GM12872 (cell line): ENCODE measurements around the gene UGT1A9.

ENCODE experiments used
- CTCF ChIP-seq: IDR thresholded peaks from 3 replicates; pipeline ENCODE4 v1.5.1; 2011; ENCODE audit warnings: low read depth, mild to moderate bottlenecking, low read length, moderate library complexity; ENCODE audit not compliant: insufficient read depth

UGT1A9 gene

DNA sequence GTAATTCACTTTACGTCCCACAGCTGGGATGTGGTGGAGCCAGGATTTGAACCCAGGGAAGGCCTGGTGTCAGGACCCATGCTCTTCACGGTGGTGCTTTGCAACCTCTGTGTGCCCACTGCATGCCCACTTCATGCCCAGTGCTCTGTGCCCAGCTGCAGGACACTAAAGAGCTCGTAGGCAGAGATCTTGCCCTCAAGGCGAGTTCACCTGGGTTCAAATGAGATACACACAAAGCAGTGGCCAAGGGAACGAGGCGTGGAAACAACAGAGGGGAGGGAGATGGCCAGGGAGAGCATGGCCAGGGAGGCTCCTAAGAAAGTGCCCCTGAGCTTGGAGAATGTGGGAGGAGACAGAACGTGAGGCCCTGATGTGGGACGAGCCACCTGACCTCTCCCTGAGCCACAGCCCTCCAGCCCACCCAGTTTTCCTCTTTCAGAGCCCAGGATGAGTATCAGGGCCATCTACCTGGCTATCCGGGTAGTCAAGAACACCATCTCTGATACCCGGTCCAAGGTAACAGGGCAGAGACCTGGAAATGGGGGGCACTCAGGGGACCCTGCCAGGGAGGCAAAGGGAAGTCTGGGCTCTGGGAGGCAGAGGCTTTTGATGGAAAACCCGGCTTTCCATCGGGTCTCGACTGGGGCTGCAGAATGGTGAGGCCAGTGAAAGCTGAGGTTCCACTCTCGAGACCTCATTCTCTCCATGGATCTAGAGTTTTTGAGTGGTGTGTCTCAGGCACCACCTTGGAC is 126.8 kb downstream of the UGT1A9 start:
- no peak for TF ChIP-seq CTCF

DNA sequence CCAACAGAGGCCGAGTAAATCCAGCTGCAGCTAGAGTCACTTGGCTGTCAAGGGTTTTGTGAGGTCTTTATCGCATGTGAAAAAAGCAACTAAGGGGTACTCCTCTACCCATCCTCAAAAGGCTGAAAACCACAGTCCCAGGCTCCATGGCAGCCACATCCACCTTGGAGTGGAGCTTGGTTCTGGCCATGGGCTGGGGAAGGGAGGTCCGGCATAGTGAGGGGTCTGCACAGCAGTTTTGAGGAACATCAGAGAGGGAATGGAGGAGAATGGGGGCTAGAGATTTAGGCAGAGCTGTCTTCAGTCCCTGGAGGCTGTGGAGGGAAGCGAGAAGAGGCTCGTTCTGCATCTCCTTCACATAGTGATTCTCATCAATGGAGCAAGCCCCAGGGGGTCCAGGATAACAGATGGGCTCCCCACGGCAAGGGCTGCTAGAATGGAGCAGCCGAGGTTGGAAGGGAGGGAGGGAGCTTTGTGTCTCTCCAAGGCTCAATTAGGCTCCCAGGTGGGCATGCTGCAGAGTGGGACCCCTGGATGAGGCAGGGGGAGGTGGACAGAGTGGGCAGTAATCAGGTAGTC is 127.5 kb downstream of the UGT1A9 start:
- TF ChIP-seq CTCF = no peak

- no peak for TF ChIP-seq CTCF
Measured at GRCh38 chr2:233799716-233800115, 128.0 kb downstream of the UGT1A9 start.

DNA sequence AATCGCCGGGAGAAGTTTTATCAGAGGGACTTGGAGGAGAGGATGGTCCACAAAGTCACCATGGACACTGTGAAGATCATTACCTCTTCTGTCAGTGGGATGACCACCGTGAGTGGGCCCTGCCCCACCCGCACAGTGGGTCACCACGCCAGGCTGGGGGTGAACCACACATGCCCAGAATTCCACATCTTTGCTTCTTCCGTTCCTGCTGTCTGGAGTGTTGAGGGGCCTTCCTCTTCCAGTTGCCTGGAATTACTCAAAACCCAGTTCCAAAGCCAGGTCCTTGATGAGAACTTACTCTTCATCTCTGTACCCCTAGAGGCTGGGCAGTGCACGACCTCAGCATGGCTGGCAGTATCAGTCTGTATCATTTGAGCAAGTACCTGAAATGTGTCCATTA is 128.5 kb downstream of the UGT1A9 start:
- no peak for TF ChIP-seq CTCF

DNA sequence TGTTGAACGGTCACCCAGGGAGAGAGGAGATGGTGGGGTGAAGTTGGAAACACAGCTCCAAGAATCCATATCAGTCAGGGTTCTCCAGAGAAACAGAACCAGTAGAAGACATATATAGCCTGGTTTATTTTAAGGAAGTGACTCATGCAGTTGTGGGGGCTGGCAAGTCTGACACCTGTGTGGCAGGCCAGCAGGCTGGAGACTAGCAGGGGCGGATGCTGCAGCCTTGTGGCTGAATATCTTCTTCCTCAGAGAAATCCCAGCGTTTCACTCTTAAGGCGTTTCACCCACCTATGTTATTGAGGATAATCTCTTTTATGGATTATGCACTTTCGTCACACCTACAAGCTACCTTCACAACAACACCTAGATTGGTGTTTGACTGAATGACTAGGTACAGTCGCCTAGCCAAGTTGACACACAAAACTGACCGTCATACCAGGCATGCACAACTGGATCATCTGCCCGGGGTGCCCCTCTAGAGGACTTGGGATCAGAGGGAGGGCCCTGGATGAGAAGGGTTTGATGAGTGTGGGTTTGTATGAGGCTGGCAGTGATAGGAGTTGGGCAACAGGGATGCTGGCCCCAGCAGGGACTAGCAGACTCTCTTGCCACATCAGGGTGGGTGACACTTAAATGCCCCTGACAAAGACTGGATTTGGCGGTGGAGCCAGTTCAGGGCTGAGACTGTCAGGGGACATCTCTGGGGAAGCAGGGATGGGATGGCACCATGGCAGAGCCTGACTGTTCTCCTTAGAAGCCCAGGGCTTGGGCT is 129.8 kb downstream of the UGT1A9 start:
- no peak for TF ChIP-seq CTCF

DNA sequence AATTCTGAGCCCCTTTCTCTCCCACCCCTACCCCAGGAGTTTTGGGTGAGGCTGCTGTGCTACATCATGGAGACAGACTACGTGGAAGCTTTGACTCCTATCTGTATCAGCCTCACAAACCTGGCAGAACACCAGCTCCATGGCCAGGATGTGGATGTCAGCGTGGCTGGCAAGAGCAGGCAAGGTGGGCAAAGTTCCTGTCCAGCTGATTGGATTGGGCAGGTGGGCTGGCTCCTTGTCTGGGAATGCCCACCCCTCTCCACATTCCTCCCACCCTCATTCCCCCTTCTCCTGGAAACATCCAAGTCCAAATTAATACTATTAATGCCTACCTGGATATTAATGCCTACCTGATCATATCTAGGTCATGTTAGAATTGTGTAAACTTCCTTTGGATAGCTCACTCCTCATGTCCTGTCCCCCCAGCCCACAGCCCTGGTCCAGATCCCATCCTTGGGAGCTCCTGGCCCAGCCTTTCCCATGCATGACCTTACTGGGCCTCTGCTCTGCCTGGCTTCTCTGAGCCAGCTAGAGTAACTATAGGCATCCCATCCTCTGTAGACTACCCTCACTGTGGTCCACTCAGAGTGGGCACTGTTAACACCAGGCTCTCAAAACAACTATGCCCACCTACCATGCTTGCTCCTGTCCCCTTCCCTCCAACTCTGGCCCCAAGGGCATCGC is 130.6 kb downstream of the UGT1A9 start:
- TF ChIP-seq CTCF = no peak
